Keratinocyte (primary cell): Measurements from ENCODE around the gene HELZ2. TPM values are rescaled to one million over a fixed set of nuclear protein-coding genes. Genes with fewer than 3 reads are reported as not detected.

Experiments
- DNase-seq: peaks from one replicate; pipeline ENCODE4 v3.0.0-alpha.2; 2011; ENCODE audit warnings: low read depth, missing footprints, low spot score
- FAIRE-seq: peaks from 2 replicates; lab custom pipeline; 2011; peaks lifted over from hg19 to GRCh38; lab: Jason Lieb, UNC
- H2AFZ ChIP-seq: 2 replicates; pipeline ENCODE4 v1.6.0; 2012; ENCODE audit warnings: low read length, control low read depth, inconsistent platforms; ENCODE audit not compliant: control insufficient read depth
- H3K27ac ChIP-seq: 2 replicates; pipeline ENCODE4 v1.5.1; 2011; ENCODE audit warnings: low read length; ENCODE audit not compliant: control insufficient read depth, insufficient read depth
- H3K27me3 ChIP-seq: 3 replicates; pipeline ENCODE4 v1.6.0; 2011; ENCODE audit warnings: low read length; ENCODE audit not compliant: control insufficient read depth, insufficient read depth; ENCODE audit errors: extremely low read depth
- H3K36me3 ChIP-seq, 2 experiments: 2 replicates in 1 of 2; 3 replicates in 1 of 2; pipeline ENCODE4 v1.5.1; 2011; ENCODE audit warnings: low read length in 2 of 2, mild to moderate bottlenecking in 1 of 2; ENCODE audit not compliant: control insufficient read depth in 2 of 2, insufficient read depth in 2 of 2; ENCODE audit errors: extremely low read depth in 1 of 2
- H3K4me1 ChIP-seq: 3 replicates; pipeline ENCODE4 v1.5.1; 2011; ENCODE audit warnings: low read length; ENCODE audit not compliant: control insufficient read depth, insufficient read depth; ENCODE audit errors: extremely low read depth
- H3K4me2 ChIP-seq: 3 replicates; pipeline ENCODE4 v1.6.0; 2011; ENCODE audit warnings: low read depth, low read length; ENCODE audit not compliant: control insufficient read depth, insufficient read depth; ENCODE audit errors: extremely low read depth
- H3K4me3 ChIP-seq, 3 experiments: fragments of 200-600 bp in 1 of 3; sonication (generic) in 1 of 3; 2 replicates in 2 of 3; 3 replicates in 1 of 3; pipeline ENCODE4 v1.5.1; 2011 to 2016; ENCODE audit warnings: low read length in 3 of 3, mild to moderate bottlenecking in 3 of 3, control low read depth in 2 of 3, inconsistent platforms in 1 of 3, low read depth in 1 of 3, mixed read lengths in 1 of 3, mixed run types in 1 of 3, moderate library complexity in 1 of 3; ENCODE audit not compliant: control insufficient read depth in 2 of 3, insufficient read depth in 2 of 3; ENCODE audit errors: extremely low read depth in 1 of 3
- H3K79me2 ChIP-seq: 2 replicates; pipeline ENCODE4 v1.6.0; 2012; ENCODE audit warnings: low read length; ENCODE audit not compliant: control insufficient read depth, insufficient read depth
- H3K9ac ChIP-seq: 3 replicates; pipeline ENCODE4 v1.6.0; 2011; ENCODE audit warnings: low read length; ENCODE audit not compliant: control insufficient read depth, insufficient read depth; ENCODE audit errors: extremely low read depth
- H3K9me1 ChIP-seq: 3 replicates; pipeline ENCODE4 v1.6.0; 2011; ENCODE audit warnings: low read length; ENCODE audit not compliant: control insufficient read depth, insufficient read depth; ENCODE audit errors: extremely low read depth
- H3K9me3 ChIP-seq: 2 replicates; pipeline ENCODE4 v1.5.1; 2012; ENCODE audit warnings: low read depth, low read length; ENCODE audit not compliant: control insufficient read depth
- H4K20me1 ChIP-seq: 3 replicates; pipeline ENCODE4 v1.6.0; 2011; ENCODE audit warnings: low read length; ENCODE audit not compliant: control insufficient read depth, insufficient read depth; ENCODE audit errors: extremely low read depth
- CTCF ChIP-seq, 3 experiments: IDR thresholded peaks in 1 of 3; conservative IDR thresholded peaks in 1 of 3; optimal IDR thresholded peaks in 1 of 3; 2 replicates in 2 of 3; 3 replicates in 1 of 3; pipeline versions ENCODE3 to v1.5.1; 2011; ENCODE audit warnings: low read length in 3 of 3, mild to moderate bottlenecking in 3 of 3, moderate library complexity in 2 of 3, control low read depth in 1 of 3, inconsistent platforms in 1 of 3; ENCODE audit not compliant: insufficient read depth in 2 of 3; ENCODE audit errors: extremely low read depth in 1 of 3
- EZH2 ChIP-seq: IDR thresholded peaks from one replicate; pipeline ENCODE4 v1.6.1; 2012; ENCODE audit warnings: inconsistent platforms, mild to moderate bottlenecking, low read length, moderate library complexity
- dilution Hi-C: fragments of 300-500 bp; cut with MboI; formaldehyde crosslinking; loops from one replicate; pipeline ENCODE4 v1.7.0; 2020; ENCODE audit warnings: low sequenced_read_pairs; ENCODE audit not compliant: extremely low pct_ligation_motif_present
- polyA plus RNA-seq, 5 experiments: library from polyadenylated mRNA; depleted of rRNA in 3 of 5; stranded (reverse) in 3 of 5; stranded (forward) in 1 of 5; unstranded in 1 of 5; fragments of >200 nt; gene quantifications; 1 replicate in 1 of 5; 2 replicates in 3 of 5; 3 replicates in 1 of 5; pipeline versions ENCODE4 v1.2.1 to v1.2.3, GENCODE V29; 2011 to 2012; ENCODE audit warnings: missing spikeins in 2 of 5, low read depth in 1 of 5, low replicate concordance in 1 of 5

HELZ2 gene
- polyA plus RNA-seq, 1 donor (not counting 4 experiments of a cell fraction or from before 2014, with no cell fraction given) = 14.8 TPM

DNA sequence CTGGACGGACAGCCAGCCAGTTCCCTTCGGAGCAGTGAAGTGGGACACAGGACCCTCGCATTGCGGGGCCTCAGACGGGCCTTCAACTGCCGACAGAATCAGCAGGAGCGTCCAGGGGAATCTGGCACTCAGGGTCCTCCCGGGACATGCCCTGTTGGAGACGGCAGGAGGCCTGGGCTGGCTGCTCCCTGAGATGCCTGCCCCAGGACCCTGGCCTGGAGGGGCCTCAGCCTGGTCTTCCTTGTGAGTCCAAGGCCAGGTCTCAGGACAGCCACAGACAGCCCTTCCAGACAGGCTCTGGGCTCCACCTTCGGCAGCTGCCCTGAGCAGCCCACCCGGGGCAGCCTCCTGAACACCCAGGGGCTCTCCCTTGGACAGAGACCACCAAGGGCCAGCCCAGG lies 14.6 kb upstream of the HELZ2 start:
- Histone ChIP-seq H2AFZ (no peak overlapping the region), H3K27me3 (no peaks in the 10 kb centered on the region), H3K27ac (no peak overlapping the region), H4K20me1 (no peaks in the 10 kb centered on the region), H3K4me1 (no peaks in the 10 kb centered on the region), H3K36me3 (peaks cover 9 to 22% of the 10 kb centered on the region in 2 experiments), H3K9me3 (no peaks in the 10 kb centered on the region), H3K9me1 (no peaks in the 10 kb centered on the region), H3K9ac (no peak overlapping the region), H3K4me3 (no peak overlapping the region), H3K4me2 (no peak overlapping the region), H3K79me2 (no peaks in the 10 kb centered on the region)
- FAIRE-seq (no peak), DNase-seq (no peak)
- TF ChIP-seq CTCF (optimal IDR thresholded peaks at IDR 0.05 in 1 of 3, IDR thresholded peaks at IDR 0.05 in 1 of 3, conservative IDR thresholded peaks at IDR 0.05 in 1 of 3; ENCODE audit: extremely low read depth in 1 of 3, insufficient read depth in 2 of 3, low read length in 3 of 3) = no peak
- TF ChIP-seq EZH2 = no peak
- dilution Hi-C loops = no loop called here

DNA sequence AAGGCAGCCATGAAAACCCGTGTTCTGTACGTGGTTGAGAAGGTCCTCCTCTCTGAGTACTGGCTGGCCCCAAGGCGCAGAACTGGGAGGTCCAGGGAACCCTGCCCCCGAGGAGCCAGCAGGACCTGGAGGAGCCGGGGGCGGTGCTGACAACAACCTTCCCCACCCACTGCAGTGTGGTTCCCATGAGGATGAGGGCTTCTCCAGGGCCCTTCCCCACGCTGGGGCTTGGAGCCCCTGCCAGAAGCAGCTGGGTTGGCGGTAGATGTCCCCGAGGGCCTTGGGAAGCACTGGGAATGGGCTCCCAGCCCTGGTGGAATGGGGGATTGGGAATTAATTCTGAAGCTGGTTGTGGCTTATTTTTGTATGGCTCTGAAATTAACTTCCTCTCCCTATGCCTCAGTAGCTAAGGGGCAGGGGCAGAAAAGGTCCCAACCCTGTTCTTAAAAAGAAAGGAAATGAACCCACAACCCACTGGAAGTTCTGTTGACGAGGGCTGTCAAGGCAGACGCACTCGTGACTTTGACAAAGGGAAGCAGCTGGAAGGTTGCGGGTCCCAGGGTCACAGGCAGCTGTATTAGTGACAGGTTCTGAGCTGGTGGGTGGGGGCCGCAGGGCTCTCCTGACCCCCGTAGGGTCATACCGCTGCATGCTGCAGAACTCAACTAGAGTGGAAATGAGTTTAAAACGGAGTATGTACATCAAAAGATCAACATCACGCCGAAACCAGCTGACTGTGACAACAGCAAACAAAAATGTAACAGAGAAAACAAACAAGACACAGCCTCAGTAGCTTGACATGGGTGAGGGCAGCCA lies 13.9 kb upstream of the HELZ2 start:
- FAIRE-seq = no peak
- H3K27me3 ChIP-seq = no peaks in the 10 kb centered on the region

More for the DNA sequence above, 13.9 kb upstream of the HELZ2 start:
- no peak overlapping the region for H3K4me3 ChIP-seq
- H3K36me3 ChIP-seq = peaks cover 8 to 22% of the 10 kb centered on the region in 2 experiments
- no peak overlapping the region for H3K4me2 ChIP-seq
- no peak for DNase-seq
- no peaks in the 10 kb centered on the region for H3K9me1 ChIP-seq
- H3K9me3 ChIP-seq = no peaks in the 10 kb centered on the region
- dilution Hi-C loops = no loop called here
- TF ChIP-seq EZH2 = no peak
- no peak for TF ChIP-seq CTCF (optimal IDR thresholded peaks at IDR 0.05 in 1 of 3, IDR thresholded peaks at IDR 0.05 in 1 of 3, conservative IDR thresholded peaks at IDR 0.05 in 1 of 3; ENCODE audit: extremely low read depth in 1 of 3, insufficient read depth in 2 of 3, low read length in 3 of 3)
- H3K4me1 ChIP-seq = no peaks in the 10 kb centered on the region
- no peak overlapping the region for H3K27ac ChIP-seq
- H2AFZ ChIP-seq = no peak overlapping the region
- no peaks in the 10 kb centered on the region for H3K79me2 ChIP-seq
- no peaks in the 10 kb centered on the region for H4K20me1 ChIP-seq
- H3K9ac ChIP-seq = no peak overlapping the region
